ENCODE data around the gene CPHXL.

The CPHXL gene

GRCh38 chr16:75687361-75687760 lies 38.9 kb downstream of the CPHXL start:
- H3K4me3 ChIP-seq (ENCODE audit: low read depth, low read length) = no peak overlapping the region
- DNase-seq (ENCODE audit: low read depth) = no peak
- TF ChIP-seq CTCF (conservative IDR thresholded peaks at IDR 0.05; ENCODE audit: low read depth, low read length) = no peak

- no peak overlapping the region for H3K4me3 ChIP-seq (ENCODE audit: low read depth, low read length)
- TF ChIP-seq CTCF (conservative IDR thresholded peaks at IDR 0.05; ENCODE audit: low read depth, low read length) = no peak
- DNase-seq (ENCODE audit: low read depth) = no peak
These were observed 44.0 kb downstream of the CPHXL start for GRCh38 chr16:75682308-75682707.

GRCh38 chr16:75679366-75679765 lies 46.9 kb downstream of the CPHXL start:
- no peak for DNase-seq (ENCODE audit: low read depth)
- TF ChIP-seq CTCF (conservative IDR thresholded peaks at IDR 0.05; ENCODE audit: low read depth, low read length) = no peak
- H3K4me3 ChIP-seq (ENCODE audit: low read depth, low read length) = no peak overlapping the region

GRCh38 chr16:75676909-75677308 lies 49.4 kb downstream of the CPHXL start, which contains the start of gene CPHXL2:
Gene CPHXL2, minus strand, starts transcription at chr16:75677009. Its CDS starts 10 bp downstream, at chr16:75676999.
- H3K4me3 ChIP-seq (ENCODE audit: low read depth, low read length) = no peak within 1 kb of the TSS
- DNase-seq (ENCODE audit: low read depth) = no peak
- no peak for TF ChIP-seq CTCF (conservative IDR thresholded peaks at IDR 0.05; ENCODE audit: low read depth, low read length)

GRCh38 chr16:75667503-75667902 lies 58.8 kb downstream of the CPHXL start:
- no peak for DNase-seq (ENCODE audit: low read depth)
- no peak for TF ChIP-seq CTCF (conservative IDR thresholded peaks at IDR 0.05; ENCODE audit: low read depth, low read length)
- no peak overlapping the region for H3K4me3 ChIP-seq (ENCODE audit: low read depth, low read length)
